WTC11 (cell line): ENCODE data around the gene PRICKLE3. TPM values are rescaled to one million over a fixed set of nuclear protein-coding genes. Genes with fewer than 3 reads are reported as not detected.

Experiments used
- ATAC-seq: fragments of 200-7000 bp; cut with Tn5 transposase; 2 replicates; pipeline ENCODE4 v1.10.0; 2021; ENCODE audit warnings: mild to moderate bottlenecking, moderate library complexity
- CTCF ChIA-PET: fragments of 300-600 bp; sonication (Branson Sonifier 250); formaldehyde crosslinking; loops from one replicate; lab custom pipeline; 2021; ENCODE audit warnings: antibody characterized with exemption; lab: Charles Lee
- POLR2A ChIA-PET: fragments of 350-600 bp; sonication (Branson Sonifier 250); formaldehyde crosslinking; loops from one replicate; lab custom pipeline; 2021; ENCODE audit warnings: antibody characterized with exemption; lab: Charles Lee
- DNase-seq: peaks from one replicate; pipeline ENCODE4 v3.0.0; 2021; ENCODE audit warnings: low spot score
- H3K27ac Mint-ChIP-seq: 2 replicates; pipeline ENCODE4 v1.8.0; 2021; ENCODE audit warnings: mixed read lengths
- H3K27me3 Mint-ChIP-seq: 2 replicates; pipeline ENCODE4 v1.8.0; 2021; ENCODE audit warnings: low read depth, mild to moderate bottlenecking, moderate library complexity, mixed read lengths
- H3K36me3 Mint-ChIP-seq: 2 replicates; pipeline ENCODE4 v1.8.0; 2021; ENCODE audit warnings: mixed read lengths
- H3K4me1 Mint-ChIP-seq: 2 replicates; pipeline ENCODE4 v1.8.0; 2022; ENCODE audit warnings: mixed read lengths
- H3K4me3 Mint-ChIP-seq: 2 replicates; pipeline ENCODE4 v1.8.0; 2021; ENCODE audit warnings: mild to moderate bottlenecking, moderate library complexity, mixed read lengths
- H3K9me3 Mint-ChIP-seq: 2 replicates; pipeline ENCODE4 v1.8.0; 2021; ENCODE audit warnings: mixed read lengths
- ARID4B ChIP-seq: sonication (generic); formaldehyde crosslinking; IDR thresholded peaks from 2 replicates; pipeline ENCODE4 v1.8.0; 2023; ENCODE audit warnings: missing genetic modification reagents, mild to moderate bottlenecking, borderline replicate concordance
- ATF2 ChIP-seq: sonication (generic); formaldehyde crosslinking; IDR thresholded peaks from 2 replicates; pipeline ENCODE4 v1.8.1; 2022; ENCODE audit warnings: low read depth, missing genetic modification reagents, borderline replicate concordance
- CTCF ChIP-seq: fragments of 200-600 bp; IDR thresholded peaks from 2 replicates; pipeline ENCODE4 v1.8.0; 2022; ENCODE audit warnings: antibody characterized with exemption
- E2F1 ChIP-seq: sonication (generic); formaldehyde crosslinking; IDR thresholded peaks from 2 replicates; pipeline ENCODE4 v1.8.0; 2022; ENCODE audit warnings: mild to moderate bottlenecking, missing genetic modification reagents
- HMGXB4 ChIP-seq: sonication (generic); formaldehyde crosslinking; IDR thresholded peaks from 2 replicates; pipeline ENCODE4 v1.8.1; 2023; ENCODE audit warnings: mild to moderate bottlenecking, moderate library complexity, missing genetic modification reagents
- JUN ChIP-seq: sonication (generic); formaldehyde crosslinking; IDR thresholded peaks from 2 replicates; pipeline ENCODE4 v1.8.0; 2023; ENCODE audit warnings: mild to moderate bottlenecking, missing genetic modification reagents
- MYBL2 ChIP-seq: sonication (generic); formaldehyde crosslinking; IDR thresholded peaks from 2 replicates; pipeline ENCODE4 v1.8.1; 2023; ENCODE audit warnings: mild to moderate bottlenecking, moderate library complexity, missing genetic modification reagents
- RORB ChIP-seq: fragments of 250-450 bp; sonication (Bioruptor Pico); IDR thresholded peaks from 2 replicates; pipeline ENCODE4 v1.9.0; 2021; ENCODE audit warnings: mild to moderate bottlenecking
- TEAD1 ChIP-seq: sonication (generic); formaldehyde crosslinking; IDR thresholded peaks from 2 replicates; pipeline ENCODE4 v1.8.0; 2022; ENCODE audit warnings: mild to moderate bottlenecking, missing genetic modification reagents
- ZNF281 ChIP-seq: sonication (generic); formaldehyde crosslinking; IDR thresholded peaks from 2 replicates; pipeline ENCODE4 v1.8.0; 2023; ENCODE audit warnings: mild to moderate bottlenecking, missing genetic modification reagents
- total RNA-seq: library from RNA; stranded (reverse); gene quantifications from 3 replicates; pipeline ENCODE4 v1.2.3, GENCODE V29; 2021

Gene PRICKLE3
- total RNA-seq, 1 experiment from 2014 or later, result 14.6 TPM

- no peak for TF ChIP-seq ARID4B
These were observed 11.4 kb upstream of the PRICKLE3 start (continued) for GRCh38 chrX:49197543-49198087.

- Mint-ChIP-seq H3K9me3 (no peaks in the 10 kb centered on the region), H3K27me3 (no peaks in the 10 kb centered on the region; the same call in 1 of the 2 replicates), H3K4me1 (peaks cover 27% of the 10 kb centered on the region), H3K27ac (peak overlapping the region; percentile 71), H3K4me3 (no peak overlapping the region), H3K36me3 (no peaks in the 10 kb centered on the region)
- ChIA-PET POLR2A (interaction anchor here (1.2 kb wide), 1 partner anchor 75 kb away, joined by 4 read pairs; no protein-coding TSS in a partner anchor), CTCF (interaction anchor here (1.2 to 2.0 kb wide), 10 partner anchors 9 to 545 kb away, joined by 3 to 19 read pairs (median 10); partner anchors contain the start of gene PPP1R3F)
- no peak for DNase-seq
- ATAC-seq, result no peak
- TF ChIP-seq JUN (CRISPR knock-in tag) (no peak), E2F1 (CRISPR knock-in tag) (no peak), RORB (CRISPR knock-in tag) (no peak), ATF2 (CRISPR knock-in tag) (no peak)
These were observed 7.4 kb upstream of the PRICKLE3 start for GRCh38 chrX:49193542-49193964.

- Mint-ChIP-seq H3K27ac (peak overlapping the region; percentile 79; the same call in 1 of the 2 replicates), H3K9me3 (no peaks in the 10 kb centered on the region), H3K4me3 (peak overlapping the region; percentile 54), H3K27me3 (no peaks in the 10 kb centered on the region; the same call in 1 of the 2 replicates), H3K36me3 (no peaks in the 10 kb centered on the region), H3K4me1 (peaks cover 25% of the 10 kb centered on the region)
- DNase-seq, result peak; percentile 49
- no peak for ATAC-seq
- POLR2A ChIA-PET, result interaction anchor here (1.2 kb wide), 1 partner anchor 76 kb away, joined by 4 read pairs; no protein-coding TSS in a partner anchor
- TF ChIP-seq MYBL2 (no peak), CTCF (peak; percentile 40; the same call in 1 of the 2 replicates)
- TF ChIP-seq, all 79 proteins: peak for 1
- CTCF ChIA-PET, result interaction anchor here (0.5 to 2.0 kb wide), 26 partner anchors 8 to 546 kb away, joined by 3 to 19 read pairs (median 4); partner anchors contain the start of genes CCDC22, PLP2 and PPP1R3F
These were observed 6.7 kb upstream of the PRICKLE3 start for GRCh38 chrX:49192722-49193328.

GRCh38 chrX:49191574-49192011 is 5.4 kb upstream of the PRICKLE3 start:
- Mint-ChIP-seq H3K9me3 (no peaks in the 10 kb centered on the region), H3K36me3 (no peaks in the 10 kb centered on the region), H3K27ac (peak overlapping the region; percentile 84), H3K4me3 (peak overlapping the region; percentile 83), H3K27me3 (no peaks in the 10 kb centered on the region; the same call in 1 of the 2 replicates), H3K4me1 (peaks cover 32% of the 10 kb centered on the region)
- POLR2A ChIA-PET, result interaction anchor here (1.5 kb wide), 1 partner anchor 77 kb away, joined by 4 read pairs; no protein-coding TSS in a partner anchor
- no peak; the same call in 1 of the 2 replicates for ATAC-seq
- DNase-seq, result peak; percentile 44
- CTCF ChIA-PET, result interaction anchor here (0.9 to 1.9 kb wide), 14 partner anchors 14 to 100 kb away, joined by 3 to 13 read pairs (median 6); no protein-coding TSS in a partner anchor
- no peak for TF ChIP-seq TEAD1
- TF ChIP-seq ZNF281, result no peak
- 0 out of 2 replicates have a peak, but pooled peaks have one; percentile 30 for TF ChIP-seq HMGXB4 (CRISPR knock-in tag)
